Measurements from ENCODE around the gene SMAD2. TPM values are rescaled to one million over a fixed set of nuclear protein-coding genes. Genes with fewer than 3 reads are reported as not detected.

SMAD2 gene
- total RNA-seq, result 97.3 and 99.0 TPM in 2 replicates

DNA sequence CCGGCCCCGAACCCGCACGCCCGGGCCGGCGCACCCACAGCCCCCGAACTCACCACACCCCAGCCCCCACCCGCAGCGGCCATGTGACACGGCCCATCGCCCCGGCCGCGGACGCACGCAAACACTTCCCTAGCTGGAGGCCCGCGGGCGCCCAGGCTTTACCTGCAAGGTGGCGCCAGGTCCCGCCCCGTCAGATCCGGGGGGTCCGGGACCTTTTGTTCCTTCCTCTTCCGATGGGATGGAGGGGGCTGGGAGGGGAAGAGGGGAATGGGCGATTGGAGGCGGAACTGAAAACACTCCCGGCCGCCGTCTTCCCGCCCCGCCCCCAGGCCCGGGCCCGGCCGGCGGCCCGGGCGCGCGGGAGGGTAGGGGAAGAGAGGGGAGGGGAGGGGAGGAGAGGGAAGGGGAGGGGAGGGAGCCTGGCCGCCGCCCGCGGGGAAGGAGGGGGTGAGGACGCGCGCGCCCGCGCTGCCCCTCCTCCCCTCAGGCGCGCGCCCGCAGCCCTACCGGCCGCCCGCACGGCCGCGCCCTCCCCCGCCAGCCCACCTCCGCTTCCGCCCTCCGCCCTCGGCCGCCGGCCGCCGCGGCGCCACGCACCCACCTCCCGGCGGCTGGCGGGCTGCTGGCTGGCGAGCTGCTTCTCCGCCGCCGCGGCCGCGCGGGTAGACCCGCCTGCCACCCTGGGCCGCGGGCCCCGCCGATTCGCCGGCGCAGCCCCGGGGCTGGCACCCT is at the start of gene SMAD2:
Gene SMAD2, minus strand, starts transcription at position 461 of the 732 bp plus-strand sequence. CDS start 33,903 bp downstream, outside the sequence.
- H3K4me1 Mint-ChIP-seq, result peaks cover 44% of the 10 kb centered on the region

DNA sequence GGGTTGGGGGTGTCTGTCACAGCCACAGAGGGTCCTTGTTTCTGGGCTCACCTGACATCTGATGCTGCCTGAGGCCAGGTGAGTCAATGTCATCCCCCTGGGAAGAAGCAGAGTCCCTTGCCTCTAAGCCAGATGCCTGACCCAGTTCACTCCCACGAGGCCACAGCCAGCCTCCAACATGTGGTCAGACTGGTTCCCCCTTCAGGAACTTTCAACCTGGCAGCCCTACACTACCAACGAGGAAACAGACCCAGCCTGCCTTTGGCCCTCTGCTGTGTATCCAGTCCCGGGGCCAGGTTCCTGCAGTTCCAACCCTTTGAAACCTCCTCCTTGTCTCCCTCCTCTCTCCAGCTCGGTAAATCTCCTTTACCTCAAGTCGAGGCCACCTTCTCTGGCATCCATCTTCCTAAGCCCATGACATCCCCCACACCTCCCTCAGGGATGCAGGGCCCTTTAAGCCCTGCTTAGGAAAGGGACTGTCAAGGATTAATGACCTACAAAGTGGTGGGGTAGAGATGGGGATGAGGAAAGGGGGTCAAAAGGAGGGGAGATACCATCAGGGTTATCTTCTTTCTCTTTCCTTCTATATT is 49.2 kb upstream of the SMAD2 start:
- TF ChIP-seq, protein P1, sequence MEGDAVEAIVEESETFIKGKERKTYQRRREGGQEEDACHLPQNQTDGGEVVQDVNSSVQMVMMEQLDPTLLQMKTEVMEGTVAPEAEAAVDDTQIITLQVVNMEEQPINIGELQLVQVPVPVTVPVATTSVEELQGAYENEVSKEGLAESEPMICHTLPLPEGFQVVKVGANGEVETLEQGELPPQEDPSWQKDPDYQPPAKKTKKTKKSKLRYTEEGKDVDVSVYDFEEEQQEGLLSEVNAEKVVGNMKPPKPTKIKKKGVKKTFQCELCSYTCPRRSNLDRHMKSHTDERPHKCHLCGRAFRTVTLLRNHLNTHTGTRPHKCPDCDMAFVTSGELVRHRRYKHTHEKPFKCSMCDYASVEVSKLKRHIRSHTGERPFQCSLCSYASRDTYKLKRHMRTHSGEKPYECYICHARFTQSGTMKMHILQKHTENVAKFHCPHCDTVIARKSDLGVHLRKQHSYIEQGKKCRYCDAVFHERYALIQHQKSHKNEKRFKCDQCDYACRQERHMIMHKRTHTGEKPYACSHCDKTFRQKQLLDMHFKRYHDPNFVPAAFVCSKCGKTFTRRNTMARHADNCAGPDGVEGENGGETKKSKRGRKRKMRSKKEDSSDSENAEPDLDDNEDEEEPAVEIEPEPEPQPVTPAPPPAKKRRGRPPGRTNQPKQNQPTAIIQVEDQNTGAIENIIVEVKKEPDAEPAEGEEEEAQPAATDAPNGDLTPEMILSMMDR (IDR thresholded peaks at IDR 0.05), result no peak
- DNase-seq, result no peak
- ATAC-seq (ENCODE audit: low read depth), result no peak
- Mint-ChIP-seq H3K27me3 (peaks cover 25% of the 10 kb centered on the region), H3K4me3 (no peak overlapping the region), H3K27ac (no peak overlapping the region), H3K9me3 (peaks cover 3% of the 10 kb centered on the region), H3K4me1 (peaks cover 9% of the 10 kb centered on the region), H3K36me3 (ENCODE audit: low read depth) (no peaks in the 10 kb centered on the region)
- ChIA-PET CTCF (no interaction called here), POLR2A (no interaction called here)
- intact Hi-C loops (cut with micrococcal nuclease), result no loop called here

More for the DNA sequence above, at the start of gene SMAD2:
- H3K9me3 Mint-ChIP-seq, result no peaks in the 10 kb centered on the region
- DNase-seq (peak; percentile 91), ATAC-seq (ENCODE audit: low read depth) (peak; percentile 71)
- TF ChIP-seq, protein P1 (IDR thresholded peaks at IDR 0.05), result no peak
- ChIA-PET CTCF (no interaction called here), POLR2A (interaction anchor here (0.6 to 2.1 kb wide), 7 partner anchors 16 to 1022 kb away, joined by 3 to 15 read pairs (median 6); partner anchors contain the start of gene HDHD2)
- H3K36me3 Mint-ChIP-seq (ENCODE audit: low read depth), result no peaks in the 10 kb centered on the region
- H3K4me3 Mint-ChIP-seq, result peak within 1 kb of the TSS; percentile 89
- intact Hi-C loops (cut with micrococcal nuclease), result loop anchor here (1.0 to 10.0 kb wide), 6 partner anchors 29 to 1963 kb away; partner anchors contain the start of genes ACAA2, EPG5, HDHD2 and IER3IP1
- peak within 1 kb of the TSS; percentile 87 for H3K27ac Mint-ChIP-seq
- H3K27me3 Mint-ChIP-seq, result no peaks in the 10 kb centered on the region

DNA sequence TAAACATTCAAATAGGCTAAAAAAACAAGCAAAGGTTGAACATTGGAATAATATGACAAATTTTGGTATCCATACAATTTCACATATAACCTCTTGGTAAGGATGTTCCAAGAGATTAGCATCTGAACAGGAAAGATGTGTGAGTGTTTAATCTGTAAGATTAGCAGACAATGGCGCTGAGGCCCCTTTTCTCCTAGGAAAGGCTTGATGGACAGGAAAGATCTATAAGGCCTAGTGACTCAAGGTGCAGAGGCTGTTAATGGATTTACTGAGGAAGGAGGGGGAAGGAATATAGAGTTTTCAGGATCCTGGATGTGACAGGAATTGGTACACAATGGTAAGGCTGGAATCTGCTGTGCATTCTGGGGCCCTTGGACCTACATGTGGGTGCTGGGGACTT is 48.1 kb upstream of the SMAD2 start:
- no peak overlapping the region for H3K27ac Mint-ChIP-seq
- ChIA-PET POLR2A (no interaction called here), CTCF (no interaction called here)
- ATAC-seq (ENCODE audit: low read depth), result no peak
- no peak overlapping the region for H3K4me3 Mint-ChIP-seq
- no peaks in the 10 kb centered on the region for H3K36me3 Mint-ChIP-seq (ENCODE audit: low read depth)
- H3K4me1 Mint-ChIP-seq, result peaks cover 9% of the 10 kb centered on the region
- peaks cover 23% of the 10 kb centered on the region for H3K27me3 Mint-ChIP-seq
- DNase-seq, result no peak
- peaks cover 3% of the 10 kb centered on the region for H3K9me3 Mint-ChIP-seq
- intact Hi-C loops (cut with micrococcal nuclease), result no loop called here
- TF ChIP-seq, protein P1 (IDR thresholded peaks at IDR 0.05), result no peak

DNA sequence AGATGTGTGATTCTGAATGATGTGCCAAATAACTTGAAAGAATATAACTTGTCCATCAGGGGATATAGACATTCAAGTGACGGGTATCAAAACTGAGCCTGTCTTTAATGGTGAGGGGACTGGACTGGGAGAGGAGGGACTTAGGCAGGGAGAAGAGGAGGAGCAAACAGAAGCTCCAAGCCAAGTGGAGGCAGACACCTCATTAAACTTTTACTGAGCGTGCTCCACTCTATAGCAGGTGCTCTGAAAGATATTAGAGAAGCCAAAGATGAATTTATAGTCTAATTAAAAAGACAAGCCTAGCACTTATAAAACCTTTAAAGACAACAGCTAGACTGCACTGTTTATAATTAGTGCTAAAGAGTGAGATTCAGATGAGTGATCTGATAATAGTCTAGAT is 47.7 kb upstream of the SMAD2 start:
- TF ChIP-seq, protein P1 (IDR thresholded peaks at IDR 0.05), result no peak
- peaks cover 3% of the 10 kb centered on the region for H3K9me3 Mint-ChIP-seq
- intact Hi-C loops (cut with micrococcal nuclease), result no loop called here
- no peak for DNase-seq
- ChIA-PET CTCF (no interaction called here), POLR2A (no interaction called here)
- peaks cover 9% of the 10 kb centered on the region for H3K4me1 Mint-ChIP-seq
- ATAC-seq (ENCODE audit: low read depth), result no peak
- H3K4me3 Mint-ChIP-seq, result no peak overlapping the region
- no peak overlapping the region for H3K27ac Mint-ChIP-seq
- H3K36me3 Mint-ChIP-seq (ENCODE audit: low read depth), result no peaks in the 10 kb centered on the region
- peaks cover 23% of the 10 kb centered on the region for H3K27me3 Mint-ChIP-seq

DNA sequence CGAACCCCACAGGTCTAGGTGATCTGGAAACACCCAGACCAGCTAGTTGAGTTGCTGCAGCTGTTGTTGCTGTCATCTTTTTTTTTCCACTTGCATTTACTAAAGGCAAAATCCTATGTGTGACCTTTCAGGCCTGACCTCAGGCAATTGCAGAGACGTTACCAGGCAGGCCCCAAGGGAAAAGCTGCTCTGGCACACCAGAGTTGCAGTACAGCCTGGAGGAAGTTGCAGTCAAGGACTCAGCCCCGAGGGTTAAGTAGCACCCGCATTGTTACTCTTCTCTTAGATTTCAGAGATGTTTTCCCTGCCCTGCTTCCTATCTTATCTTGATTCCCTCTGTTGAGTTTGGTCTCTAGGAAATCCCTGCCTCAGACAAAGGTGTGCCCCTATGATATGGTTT is 45.2 kb upstream of the SMAD2 start:
- Mint-ChIP-seq H3K4me1 (peaks cover 16% of the 10 kb centered on the region), H3K4me3 (no peak overlapping the region), H3K36me3 (ENCODE audit: low read depth) (no peaks in the 10 kb centered on the region), H3K27ac (no peak overlapping the region), H3K9me3 (peaks cover 3% of the 10 kb centered on the region), H3K27me3 (peaks cover 23% of the 10 kb centered on the region)
- ATAC-seq (ENCODE audit: low read depth) (peak; percentile 67), DNase-seq (no peak)
- ChIA-PET CTCF (no interaction called here), POLR2A (no interaction called here)
- intact Hi-C loops (cut with micrococcal nuclease), result no loop called here
- TF ChIP-seq, protein P1 (IDR thresholded peaks at IDR 0.05), result no peak

Data from activated B cell treated with CpG ODN at 0.5 μM for 24 hours (primary cell).